Stimulated activated CD4-positive, alpha-beta T cell treated with anti-CD3 and anti-CD28 coated beads, Interleukin-2, amount 100 ng/mL, for 48 hours (primary cell): ENCODE results near the gene SHBG.
"Not testable (repeated sequence)": the region's sequence is repeated elsewhere in the genome, so short reads cannot be mapped to it uniquely, and the experiment has no call there.

Experiments
- DNase-seq, 2 donors: peaks; one replicate each; pipeline ENCODE4 v3.0.0-alpha.2; 2020

SHBG gene

GRCh38 chr17:7629939-7630571, at the start of gene SHBG:
TSS of gene SHBG (plus strand) at chr17:7630135. CDS start at chr17:7630173, 38 bp downstream.
- no peak for DNase-seq

- DNase-seq = no peak
Observed at GRCh38 chr17:7580604-7581575, 49.0 kb upstream of the SHBG start.

- no peak for DNase-seq
Observed at GRCh38 chr17:7582396-7583252, 47.3 kb upstream of the SHBG start.

GRCh38 chr17:7583253-7584109, 46.5 kb upstream of the SHBG start, which contains the start of gene MPDU1:
TSS of gene MPDU1 (plus strand) at chr17:7583852. CDS start at chr17:7583863, 11 bp downstream.
- DNase-seq = peak; percentile 90 to 94

GRCh38 chr17:7586673-7587419, 43.1 kb upstream of the SHBG start:
- no peak for DNase-seq

GRCh38 chr17:7587420-7588151, 42.3 kb upstream of the SHBG start:
- DNase-seq = no peak

- no peak for DNase-seq
Observed at GRCh38 chr17:7588553-7589203, 41.3 kb upstream of the SHBG start.

- DNase-seq = peak; percentile 57 to 66
Observed at GRCh38 chr17:7589204-7589868, 40.6 kb upstream of the SHBG start.

GRCh38 chr17:7589891-7590691, 39.8 kb upstream of the SHBG start, which contains the start of gene SOX15:
TSS of gene SOX15 (minus strand) at chr17:7590094. CDS start at chr17:7589676, 418 bp downstream.
- DNase-seq = no peak

GRCh38 chr17:7590743-7591142, 39.2 kb upstream of the SHBG start:
- DNase-seq = no peak

- no peak for DNase-seq
Observed at GRCh38 chr17:7591596-7591995, 38.3 kb upstream of the SHBG start.

GRCh38 chr17:7592422-7593021, 37.4 kb upstream of the SHBG start:
- DNase-seq = no peak

GRCh38 chr17:7593296-7593695, 36.6 kb upstream of the SHBG start:
- DNase-seq = no peak

GRCh38 chr17:7597561-7597960, 32.4 kb upstream of the SHBG start:
- not testable (repeated sequence) for DNase-seq

- no peak for DNase-seq
Observed at GRCh38 chr17:7606280-7606679, 23.7 kb upstream of the SHBG start.

- DNase-seq = no peak
Observed at GRCh38 chr17:7610641-7611040, 19.3 kb upstream of the SHBG start.

GRCh38 chr17:7611635-7612293, 18.2 kb upstream of the SHBG start:
- DNase-seq = no peak
